HG03097 (cell line): ENCODE results near the gene ERC2.

Experiments
- ATAC-seq: cut with Tn5 transposase; IDR thresholded peaks from one replicate; pipeline ENCODE4 v1.9.1; 2021; ENCODE audit not compliant: unreplicated experiment, low FRiP score

The ERC2 gene

GRCh38 chr3:56321383-56321782 is 146.9 kb downstream of the ERC2 start:
- ATAC-seq = no peak

DNA sequence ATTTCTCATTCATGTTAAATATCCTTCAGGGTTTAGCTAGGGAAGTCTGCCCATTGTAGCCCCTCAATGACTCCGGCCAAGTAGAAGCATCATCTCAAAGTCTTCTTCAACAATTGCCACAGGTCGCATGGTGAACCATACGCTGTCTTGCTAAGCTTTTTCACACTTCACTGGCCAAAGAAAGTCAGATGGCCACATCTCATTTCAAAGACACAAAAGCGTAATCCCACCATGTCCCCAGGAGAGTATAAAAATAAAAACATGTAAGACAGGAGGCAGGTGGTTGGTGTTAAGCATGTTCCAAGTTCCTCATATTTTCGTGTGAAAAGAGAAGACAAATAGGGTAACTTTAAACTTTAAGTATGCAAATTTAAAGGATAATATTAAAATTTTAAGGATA is 147.4 kb downstream of the ERC2 start:
- ATAC-seq = no peak

GRCh38 chr3:56318891-56319290 is 149.4 kb downstream of the ERC2 start:
- ATAC-seq = no peak

- ATAC-seq = no peak
These were observed 151.3 kb downstream of the ERC2 start for GRCh38 chr3:56316944-56317343.

GRCh38 chr3:56314842-56315241 is 153.4 kb downstream of the ERC2 start:
- ATAC-seq = no peak

DNA sequence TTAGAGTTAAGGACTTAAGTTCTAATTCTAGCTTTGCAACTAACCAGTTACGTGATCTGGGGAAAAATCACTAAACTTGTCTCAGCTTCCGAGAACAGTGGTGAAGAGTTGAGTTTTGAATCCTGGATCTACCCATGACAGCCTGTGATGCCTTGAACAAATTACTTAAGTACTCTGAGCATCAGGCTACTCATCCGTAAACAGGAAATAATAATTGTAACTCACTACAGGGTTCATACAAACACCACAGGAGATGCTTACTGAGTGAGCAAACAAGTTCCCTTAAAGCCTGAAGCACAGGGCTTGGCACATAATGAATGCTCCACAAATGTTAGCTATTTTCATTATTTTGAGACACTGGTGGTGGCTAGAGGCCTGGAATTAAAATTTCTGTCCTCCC is 158.8 kb downstream of the ERC2 start:
- no peak for ATAC-seq

DNA sequence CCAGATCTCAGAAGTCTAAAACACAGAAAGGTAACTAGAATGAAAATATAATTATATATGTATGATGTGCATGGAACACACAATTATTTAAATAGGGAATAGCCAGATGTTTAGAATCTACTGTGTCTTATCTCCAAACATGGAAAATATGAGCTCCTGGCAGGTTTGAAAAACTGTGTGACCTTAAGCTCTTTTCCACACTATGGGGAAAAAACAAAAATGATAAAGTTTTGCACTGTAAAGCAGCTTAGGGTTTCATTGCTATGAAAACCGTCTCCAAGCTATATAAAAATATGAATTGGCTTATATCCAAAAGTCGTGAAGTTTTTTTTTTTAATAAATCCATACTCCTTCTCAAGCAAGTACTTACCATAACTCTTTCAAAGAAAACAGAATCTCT is 159.8 kb downstream of the ERC2 start:
- no peak for ATAC-seq

DNA sequence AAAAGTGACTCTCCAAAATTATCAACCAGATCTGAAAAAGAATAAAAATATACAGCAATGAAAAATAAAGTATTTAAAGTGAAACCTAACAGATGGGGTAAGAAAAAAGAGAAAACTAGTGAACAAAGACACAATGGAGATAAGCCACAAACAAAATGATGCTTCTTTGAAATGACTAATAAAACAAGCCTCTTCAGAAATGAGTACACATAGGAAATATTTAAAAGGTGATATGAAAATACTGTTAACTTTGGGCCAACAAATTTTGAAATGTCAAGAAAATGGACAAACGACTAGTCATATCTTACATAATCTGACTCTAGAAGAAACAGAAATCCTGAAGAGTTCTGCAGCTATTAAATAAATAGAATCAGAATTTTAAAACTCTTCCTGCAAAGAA is 164.2 kb downstream of the ERC2 start:
- ATAC-seq = no peak

DNA sequence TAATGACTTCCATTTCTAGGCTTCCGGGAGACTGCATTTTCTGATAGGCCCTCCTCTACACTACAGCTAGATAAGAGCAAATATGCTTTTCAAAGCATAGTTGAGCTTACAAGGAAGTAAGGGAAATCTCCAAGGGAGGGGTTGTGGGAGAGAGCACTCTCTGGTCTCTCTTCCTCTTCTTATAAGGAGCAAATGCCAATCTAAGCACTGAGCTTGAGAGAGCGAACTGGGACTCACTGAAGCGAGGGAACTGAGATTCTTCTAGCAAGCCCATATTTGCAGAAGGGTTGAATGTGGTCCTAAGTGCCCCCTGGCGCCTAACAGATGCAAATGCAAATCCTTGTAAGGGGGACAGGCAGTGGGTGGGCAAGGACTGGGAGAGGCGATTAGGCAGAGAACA is 164.8 kb downstream of the ERC2 start:
- ATAC-seq = no peak

DNA sequence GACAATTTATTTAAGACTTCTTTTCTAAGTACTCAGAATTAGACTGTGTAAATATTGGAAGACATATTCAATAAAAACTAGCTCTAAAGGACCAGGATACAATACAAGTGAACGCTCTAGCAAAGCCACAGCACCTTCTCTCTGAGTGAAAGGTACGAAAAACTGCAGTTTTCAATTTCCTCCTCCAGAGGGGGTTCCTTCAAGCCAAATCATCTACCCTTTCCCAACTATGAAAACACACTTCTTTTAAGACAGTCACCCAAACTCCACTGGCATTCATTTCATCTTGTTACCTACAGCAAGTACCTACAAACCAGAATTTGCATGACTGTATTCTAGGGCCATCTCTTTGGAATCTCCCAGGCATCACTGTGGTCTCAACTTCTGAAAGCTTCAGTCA is 165.8 kb downstream of the ERC2 start:
- ATAC-seq = no peak

DNA sequence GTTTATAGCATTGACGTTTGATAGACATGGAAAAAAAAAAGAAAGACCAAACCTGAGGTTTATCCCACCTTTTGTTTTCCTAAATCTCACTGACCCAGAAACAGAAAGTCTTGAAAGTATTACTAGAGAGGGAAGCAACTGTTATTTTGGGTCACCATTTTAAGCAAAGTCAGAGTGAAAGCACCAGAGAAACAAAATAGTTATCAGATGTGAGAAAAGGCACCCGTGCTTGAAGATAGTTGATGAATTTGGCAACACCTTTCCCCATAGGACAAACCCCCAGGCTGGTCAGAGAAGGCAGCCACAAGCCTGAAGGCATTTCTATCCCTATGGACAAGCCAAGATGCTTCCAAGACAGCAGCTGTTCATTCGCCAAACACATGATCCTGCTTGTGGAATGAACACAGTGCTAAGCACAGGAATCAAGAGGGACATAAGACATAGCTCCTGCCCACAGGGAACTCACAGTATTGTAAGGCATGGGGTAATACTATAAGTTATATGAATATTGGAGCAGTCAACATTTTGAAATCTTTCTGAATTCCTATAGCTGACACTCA is 170.9 kb downstream of the ERC2 start:
- no peak for ATAC-seq

- no peak for ATAC-seq
These were observed 171.9 kb downstream of the ERC2 start for GRCh38 chr3:56296361-56296760.

DNA sequence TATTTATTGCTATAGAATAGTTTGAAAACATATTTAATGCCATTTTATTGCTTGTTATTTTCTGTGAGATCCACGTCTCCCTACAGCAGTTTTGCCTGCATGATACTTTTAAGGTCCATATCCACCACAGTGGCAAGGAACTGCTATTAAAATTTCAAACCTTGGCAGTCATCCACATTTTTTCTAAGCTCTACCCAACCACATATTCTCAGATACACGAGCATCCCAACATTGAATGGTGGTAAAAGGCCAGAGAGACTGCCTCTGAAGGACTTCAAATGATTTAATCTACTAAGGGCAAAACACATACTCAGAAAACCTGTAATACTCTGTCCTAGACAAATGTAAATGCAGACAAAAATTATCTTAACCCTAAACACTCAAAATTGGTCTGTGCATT is 173.1 kb downstream of the ERC2 start:
- no peak for ATAC-seq

DNA sequence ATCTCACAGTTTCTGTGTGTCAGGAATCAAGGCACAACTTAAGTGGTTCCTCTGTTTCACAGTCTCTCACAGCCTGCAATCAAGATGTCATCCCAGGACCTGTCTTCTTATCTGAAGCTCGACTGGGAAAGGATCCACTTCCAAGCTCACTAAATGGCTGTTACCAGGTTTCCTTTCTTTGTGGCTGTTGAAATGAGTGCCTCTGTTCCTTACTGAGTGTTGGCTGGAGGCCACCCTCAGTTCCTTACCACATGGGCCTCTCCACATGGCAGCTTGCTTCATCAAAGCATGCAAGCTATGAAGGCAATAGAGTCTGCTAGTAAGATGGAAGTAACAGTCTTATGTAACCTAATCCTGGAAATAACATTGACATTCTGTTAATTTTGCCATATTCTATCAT is 174.0 kb downstream of the ERC2 start:
- no peak for ATAC-seq

DNA sequence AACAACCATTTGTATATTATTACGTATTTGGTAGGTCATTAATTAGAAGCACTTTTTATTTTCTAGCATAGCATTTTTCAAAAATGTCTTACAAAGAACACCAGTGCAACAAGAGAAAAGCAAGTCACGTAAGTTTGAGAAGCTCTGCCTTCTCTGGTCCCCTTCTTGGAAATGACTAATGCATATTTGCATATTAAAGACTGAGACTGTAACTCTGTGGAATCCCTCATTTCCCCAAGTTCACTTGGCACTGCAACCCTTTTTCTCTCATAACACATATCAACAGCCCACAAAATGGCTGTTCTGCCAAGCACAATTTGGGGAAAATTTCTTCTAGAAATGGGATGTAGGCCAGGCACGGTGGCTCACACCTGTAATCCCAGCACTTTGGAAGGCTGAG is 176.3 kb downstream of the ERC2 start:
- ATAC-seq = no peak

GRCh38 chr3:56291244-56291680 is 177.0 kb downstream of the ERC2 start:
- ATAC-seq = no peak

DNA sequence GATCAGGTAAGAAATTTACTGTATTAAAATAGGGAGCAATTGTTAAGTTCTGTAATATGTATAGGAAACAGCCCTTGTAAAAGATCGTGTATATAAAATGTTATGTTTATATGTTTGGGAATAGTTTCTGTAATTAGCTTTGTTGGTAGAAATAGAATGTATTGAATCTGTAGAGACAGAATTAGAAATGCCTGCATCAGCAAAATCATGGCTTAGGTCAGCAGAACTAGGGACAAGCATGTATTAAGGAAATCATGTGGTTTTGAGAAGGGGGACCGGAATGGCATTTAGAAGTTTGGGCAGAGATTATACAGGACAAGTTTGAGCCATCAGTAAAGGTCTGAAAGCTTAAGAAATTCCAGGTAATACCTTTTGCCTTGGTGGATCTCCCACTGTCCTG is 177.9 kb downstream of the ERC2 start:
- no peak for ATAC-seq

DNA sequence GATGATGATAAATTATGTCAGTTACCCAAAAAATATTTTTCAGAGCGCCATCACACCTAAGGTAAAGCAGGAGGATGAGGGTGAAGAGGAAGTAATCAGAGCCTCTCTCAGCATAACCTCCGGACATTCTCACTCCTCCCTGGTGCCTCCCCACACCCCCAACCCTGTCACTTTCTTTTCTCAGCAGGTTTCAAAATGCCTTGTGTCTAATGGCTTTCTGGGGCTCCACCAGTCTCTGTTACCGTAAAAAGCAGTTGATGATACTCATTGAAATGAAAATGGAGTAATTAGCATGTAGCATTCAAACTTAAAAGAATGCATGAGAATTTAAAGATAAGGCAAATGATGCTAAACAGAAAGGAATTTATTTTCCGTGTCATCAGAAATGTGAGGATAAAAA is 180.0 kb downstream of the ERC2 start:
- no peak for ATAC-seq

- no peak for ATAC-seq
These were observed 185.9 kb downstream of the ERC2 start for GRCh38 chr3:56282341-56282740.

- no peak for ATAC-seq
These were observed 191.0 kb downstream of the ERC2 start for GRCh38 chr3:56277236-56277635.

DNA sequence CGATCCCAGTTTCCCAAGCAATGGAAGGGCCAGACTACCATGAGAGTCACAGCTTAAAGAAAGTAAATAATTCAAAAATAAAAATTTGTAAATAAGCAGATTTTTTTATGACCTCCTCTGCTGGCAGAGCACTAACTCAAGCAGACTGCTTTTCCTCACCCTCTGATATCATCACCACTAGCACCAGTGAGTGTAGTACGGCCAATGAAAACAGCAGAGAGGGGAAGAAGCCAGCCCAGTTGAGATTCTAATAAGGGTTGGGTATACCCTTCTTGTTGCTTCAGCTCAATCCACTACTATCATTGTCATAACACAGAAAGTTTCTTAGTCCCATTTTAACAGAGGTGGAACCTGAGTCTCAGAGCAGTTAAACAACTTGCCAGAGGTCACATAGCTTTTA is 193.1 kb downstream of the ERC2 start:
- no peak for ATAC-seq

DNA sequence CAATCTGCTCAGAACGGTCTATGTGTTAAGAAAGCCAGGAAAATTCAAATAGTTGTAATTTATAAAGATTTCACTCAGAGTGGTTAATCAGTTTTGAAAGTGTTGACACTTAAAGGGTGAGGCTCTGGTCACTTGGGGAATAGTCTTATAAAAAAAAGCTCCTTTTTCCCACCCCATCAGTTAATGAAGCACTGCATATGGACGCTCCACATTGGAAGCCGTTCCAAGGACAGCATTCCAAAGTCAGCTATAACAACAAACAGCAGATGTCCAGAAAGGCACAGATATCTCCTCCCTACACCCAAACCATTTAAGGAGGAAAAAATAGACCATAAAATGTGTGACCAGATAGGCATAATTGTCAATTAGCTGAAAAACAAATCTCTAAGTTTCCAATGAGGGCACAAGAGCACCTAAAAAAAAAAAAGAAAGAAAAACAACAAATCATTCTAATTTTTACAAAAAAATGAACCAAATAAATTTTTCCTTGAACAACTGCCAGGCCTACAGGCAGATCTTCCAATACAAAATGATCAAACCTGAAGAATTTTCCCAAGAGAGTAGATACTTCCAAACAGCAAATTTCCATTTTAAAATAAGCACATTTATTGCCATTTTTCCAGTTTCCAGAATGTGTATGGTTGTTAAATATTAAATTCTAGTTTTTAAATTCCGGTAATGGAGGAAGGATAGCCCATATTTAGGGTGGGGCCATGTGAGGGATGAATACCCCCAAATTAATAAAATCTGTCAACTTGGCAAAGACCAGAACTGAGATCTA is 198.3 kb downstream of the ERC2 start:
- no peak for ATAC-seq
